CD4-positive, alpha-beta T cell treated with Interleukin-10 for 1 hour (primary cell): ENCODE data around the gene SMC1B.
"Not testable (repeated sequence)": the region's sequence is repeated elsewhere in the genome, so short reads cannot be mapped to it uniquely, and the experiment has no call there.

Experiments used
- DNase-seq: peaks from one replicate; pipeline ENCODE4 v3.0.0-alpha.2; 2020

The SMC1B gene

GRCh38 chr22:45445031-45445710 is 31.8 kb upstream of the SMC1B start:
- DNase-seq = no peak

DNA sequence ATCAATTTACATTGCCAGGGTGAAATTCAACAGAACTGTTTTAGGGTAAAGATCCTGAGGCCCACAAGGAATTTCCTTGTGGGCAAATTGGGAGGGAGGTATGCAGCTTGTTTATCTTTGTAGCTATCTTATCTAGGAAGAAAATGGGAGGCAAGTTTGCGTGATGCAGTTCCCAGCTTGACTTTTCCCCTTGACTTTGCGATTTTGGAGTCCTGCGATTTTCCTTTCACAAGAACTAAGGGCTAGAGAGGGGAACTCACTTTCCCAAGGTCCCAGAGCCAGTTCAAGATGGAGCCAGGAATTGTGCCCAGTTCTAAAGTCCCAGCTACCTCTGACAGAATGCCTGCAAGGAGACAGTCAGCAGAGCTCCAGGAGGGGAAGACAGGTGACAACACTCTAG is 30.8 kb upstream of the SMC1B start:
- DNase-seq = no peak

- no peak for DNase-seq
These were observed 28.7 kb upstream of the SMC1B start for GRCh38 chr22:45442116-45442515.

GRCh38 chr22:45441138-45441537 is 27.7 kb upstream of the SMC1B start:
- peak; percentile 34 for DNase-seq

DNA sequence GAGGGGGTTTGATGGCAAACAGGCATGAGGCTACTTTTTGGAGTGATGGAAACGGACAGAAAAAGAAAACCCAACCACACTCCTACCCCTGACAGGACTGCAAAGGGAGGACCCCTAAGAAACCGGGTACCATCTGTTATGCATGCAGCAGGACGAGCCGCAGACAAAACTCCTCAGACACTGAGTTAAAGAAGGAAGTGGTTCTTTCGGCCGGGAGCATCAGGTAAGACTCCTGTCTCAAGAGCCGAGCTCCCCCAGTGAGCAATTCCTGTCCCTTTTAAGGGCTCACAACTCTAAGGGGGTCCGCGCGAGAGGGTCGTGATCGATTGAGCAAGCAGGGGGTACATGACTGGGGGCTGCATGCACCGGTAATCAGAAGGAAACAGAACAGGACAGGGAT is 27.3 kb upstream of the SMC1B start:
- not testable (repeated sequence) for DNase-seq

DNA sequence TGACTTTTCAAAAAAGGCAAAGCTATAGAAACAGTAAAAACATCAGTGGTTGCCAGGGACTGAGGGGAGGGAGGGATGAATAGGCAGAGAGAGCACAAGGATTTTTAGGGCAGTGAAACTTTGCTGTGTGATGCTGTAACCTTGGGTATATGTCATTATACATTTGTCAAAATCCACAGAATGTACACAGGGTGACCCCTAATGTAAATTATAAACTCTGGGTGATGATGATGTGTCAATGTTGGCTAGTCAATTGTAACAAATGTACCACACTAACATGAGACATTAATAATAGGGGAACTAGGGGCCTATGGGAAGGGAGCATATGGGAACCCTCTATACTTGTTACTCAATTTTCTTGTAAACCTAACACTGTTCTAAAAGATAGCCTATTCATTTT is 24.9 kb upstream of the SMC1B start:
- DNase-seq = no peak

DNA sequence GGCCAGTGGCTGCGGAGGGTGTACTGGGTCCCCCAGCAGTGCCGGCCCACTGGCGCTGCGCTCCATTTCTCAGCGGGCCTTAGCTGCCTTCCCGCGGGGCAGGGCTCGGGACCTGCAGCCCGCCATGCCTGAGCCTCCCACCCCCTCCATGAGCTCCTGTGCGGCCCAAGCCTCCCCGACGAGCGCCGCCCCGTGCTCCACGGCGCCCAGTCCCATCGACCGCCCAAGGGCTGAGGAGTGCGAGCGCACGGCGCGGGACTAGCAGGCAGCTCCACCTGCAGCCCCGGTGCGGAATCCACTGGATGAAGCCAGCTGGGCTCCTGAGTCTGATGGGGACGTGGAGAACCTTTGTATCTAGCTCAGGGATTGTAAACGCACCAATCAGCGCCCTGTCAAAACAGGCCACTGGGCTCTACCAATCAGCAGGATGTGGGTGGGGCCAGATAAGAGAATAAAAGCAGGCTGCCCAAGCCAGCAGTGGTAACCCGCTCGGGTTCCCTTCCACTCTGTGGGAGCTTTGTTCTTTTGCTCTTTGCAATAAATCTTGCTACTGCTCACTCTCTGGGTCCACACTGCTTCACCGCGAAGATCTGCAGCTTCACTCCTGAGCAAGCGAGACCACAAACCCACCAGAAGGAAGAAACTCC is 23.6 kb upstream of the SMC1B start:
- not testable (repeated sequence) for DNase-seq

- DNase-seq = peak; percentile 86
These were observed 22.2 kb upstream of the SMC1B start for GRCh38 chr22:45435544-45436139.

DNA sequence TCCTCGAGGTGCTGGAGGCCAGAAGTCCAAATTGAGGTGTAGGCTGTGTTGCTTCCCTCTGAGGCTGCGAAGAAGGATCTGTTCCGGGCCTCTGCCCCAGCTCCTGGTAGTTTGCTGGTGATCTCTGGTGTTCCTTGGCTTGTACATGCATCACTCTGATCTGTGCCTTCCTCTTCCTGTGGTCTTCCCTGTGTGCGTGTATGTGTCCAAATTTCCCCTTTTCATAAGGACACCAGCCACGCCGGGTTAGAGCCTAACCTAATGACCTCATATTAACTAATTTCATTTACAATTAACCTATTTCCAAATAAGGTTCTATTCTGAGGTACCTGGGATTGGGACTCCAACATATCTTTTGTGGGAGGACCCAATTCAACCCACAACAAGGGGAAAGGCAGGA is 21.6 kb upstream of the SMC1B start:
- DNase-seq = no peak

DNA sequence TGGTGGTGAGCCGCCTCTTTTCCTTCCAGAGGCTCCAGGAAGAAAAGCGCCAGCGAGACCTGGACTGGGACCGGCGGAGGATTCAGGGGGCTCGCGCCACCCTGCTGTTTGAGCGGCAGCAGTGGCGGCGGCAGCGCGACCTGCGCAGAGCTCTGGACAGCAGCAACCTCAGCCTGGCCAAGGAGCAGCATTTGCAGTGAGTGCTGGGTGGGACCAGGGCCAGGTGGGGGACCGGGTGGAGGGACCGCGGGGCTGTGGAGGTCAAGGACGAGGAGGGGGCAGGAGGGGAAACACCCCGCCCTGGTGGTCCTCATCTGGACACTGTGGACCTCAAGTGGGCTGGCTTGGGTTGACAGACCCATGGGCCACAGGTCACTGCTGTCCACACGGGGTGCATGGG is 17.5 kb upstream of the SMC1B start:
- DNase-seq = no peak

DNA sequence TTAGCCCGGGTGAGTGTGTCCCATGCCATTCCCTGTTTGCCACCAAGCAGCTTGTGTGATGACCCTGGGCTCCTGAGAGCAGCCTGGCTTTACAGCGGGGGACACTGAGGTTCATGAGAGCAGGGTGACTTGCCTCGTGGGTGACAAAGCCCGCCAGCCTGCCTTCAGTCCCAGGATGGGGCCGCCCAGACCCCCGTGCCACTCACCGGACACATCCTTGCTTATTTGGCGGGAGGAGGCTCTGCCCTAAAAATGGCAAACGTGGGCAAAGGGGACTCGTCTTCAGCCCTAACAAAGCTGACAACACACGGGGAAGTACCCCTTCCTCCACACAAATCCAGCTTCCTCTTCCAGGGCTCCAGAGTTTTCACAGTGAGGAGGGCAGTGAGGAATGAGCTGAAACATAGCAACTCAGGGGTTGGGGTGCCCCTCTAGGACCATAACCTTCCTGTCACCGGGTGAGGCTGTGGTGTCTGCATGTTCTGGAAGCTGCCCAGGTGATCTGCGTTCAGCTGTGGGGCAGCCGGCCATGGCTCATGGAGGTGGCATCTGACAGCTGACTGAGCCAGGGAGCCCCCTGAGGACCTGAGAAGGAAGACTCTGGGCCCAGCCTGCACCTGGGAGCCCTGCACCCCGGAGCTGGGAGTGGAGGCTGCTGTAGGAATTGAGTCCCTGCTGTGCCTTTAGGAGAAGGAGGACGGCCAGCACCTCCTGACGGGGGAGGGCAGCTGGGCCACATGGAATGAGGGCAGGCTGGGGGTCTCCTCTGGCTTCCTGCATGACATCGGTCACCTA is 16.8 kb upstream of the SMC1B start:
- DNase-seq = no peak

DNA sequence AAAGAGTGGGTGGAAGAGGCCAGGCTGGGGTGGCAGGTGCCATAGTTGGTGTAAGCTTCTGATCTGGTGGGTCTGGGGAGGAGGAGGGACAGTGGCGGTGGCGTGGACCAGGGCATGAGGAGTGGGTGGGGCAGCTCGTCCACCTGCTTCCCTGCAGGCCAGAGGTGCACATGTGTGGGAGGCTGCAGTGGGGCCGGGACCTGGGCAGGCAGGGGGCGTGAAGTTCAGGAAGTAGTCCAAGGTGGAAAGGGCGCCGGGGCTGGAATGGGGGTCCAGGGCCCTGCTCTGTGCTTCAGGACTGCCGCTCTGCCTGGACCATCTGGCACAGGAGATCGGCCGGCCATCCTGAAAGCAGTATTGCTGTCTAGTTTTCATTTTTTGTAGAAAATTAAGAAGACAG is 16.0 kb upstream of the SMC1B start:
- no peak for DNase-seq

DNA sequence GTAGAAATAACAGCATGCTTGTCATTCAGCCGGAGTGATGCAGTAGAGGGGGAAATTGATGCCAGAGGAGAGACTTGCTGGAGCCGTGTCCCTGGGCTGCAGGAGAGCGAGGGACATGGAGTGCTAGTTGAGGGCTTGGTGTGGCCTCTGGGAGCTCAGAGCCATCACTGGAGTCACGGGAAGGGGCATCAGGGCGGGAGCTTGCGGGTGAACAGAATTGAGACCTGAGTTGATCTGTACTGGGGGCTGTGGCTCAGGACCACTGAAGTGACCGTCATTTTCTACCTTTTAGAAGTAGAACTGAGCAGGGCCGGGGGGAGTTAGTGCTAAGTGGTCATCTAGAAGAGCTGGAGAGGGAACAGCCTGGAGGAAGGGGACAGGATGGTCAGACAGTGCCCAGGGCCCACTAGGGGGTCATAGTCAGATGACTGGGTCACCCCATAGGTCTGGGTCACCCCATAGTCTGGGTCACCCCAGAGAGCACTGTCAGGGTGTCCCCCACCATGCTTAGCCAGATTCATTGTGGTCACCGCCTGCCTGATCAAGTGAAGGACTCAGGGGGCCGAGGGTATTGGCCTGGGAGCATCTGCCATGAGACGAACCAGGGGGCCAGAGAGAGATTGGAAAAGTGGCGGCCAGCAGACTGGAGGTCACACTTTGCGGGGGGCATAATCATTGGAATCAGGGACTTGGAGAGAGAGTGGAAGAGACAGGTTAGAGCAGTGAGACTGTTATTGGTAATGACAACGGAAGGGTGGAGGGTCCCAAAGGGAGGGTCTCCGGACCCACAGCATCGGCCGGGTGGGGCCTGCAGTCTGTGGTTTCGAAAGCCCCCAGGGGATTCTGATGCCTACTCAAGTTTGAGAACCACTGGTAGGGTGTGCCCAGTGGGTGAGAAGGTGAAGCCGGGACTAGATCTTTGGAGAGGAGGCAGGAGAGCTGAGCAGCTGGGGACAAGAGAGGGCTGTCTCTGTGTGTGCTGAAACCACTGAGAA is 15.3 kb upstream of the SMC1B start:
- no peak for DNase-seq

- DNase-seq = no peak
These were observed 13.7 kb upstream of the SMC1B start for GRCh38 chr22:45427114-45427513.

- no peak for DNase-seq
These were observed 13.0 kb upstream of the SMC1B start for GRCh38 chr22:45426387-45426786.

DNA sequence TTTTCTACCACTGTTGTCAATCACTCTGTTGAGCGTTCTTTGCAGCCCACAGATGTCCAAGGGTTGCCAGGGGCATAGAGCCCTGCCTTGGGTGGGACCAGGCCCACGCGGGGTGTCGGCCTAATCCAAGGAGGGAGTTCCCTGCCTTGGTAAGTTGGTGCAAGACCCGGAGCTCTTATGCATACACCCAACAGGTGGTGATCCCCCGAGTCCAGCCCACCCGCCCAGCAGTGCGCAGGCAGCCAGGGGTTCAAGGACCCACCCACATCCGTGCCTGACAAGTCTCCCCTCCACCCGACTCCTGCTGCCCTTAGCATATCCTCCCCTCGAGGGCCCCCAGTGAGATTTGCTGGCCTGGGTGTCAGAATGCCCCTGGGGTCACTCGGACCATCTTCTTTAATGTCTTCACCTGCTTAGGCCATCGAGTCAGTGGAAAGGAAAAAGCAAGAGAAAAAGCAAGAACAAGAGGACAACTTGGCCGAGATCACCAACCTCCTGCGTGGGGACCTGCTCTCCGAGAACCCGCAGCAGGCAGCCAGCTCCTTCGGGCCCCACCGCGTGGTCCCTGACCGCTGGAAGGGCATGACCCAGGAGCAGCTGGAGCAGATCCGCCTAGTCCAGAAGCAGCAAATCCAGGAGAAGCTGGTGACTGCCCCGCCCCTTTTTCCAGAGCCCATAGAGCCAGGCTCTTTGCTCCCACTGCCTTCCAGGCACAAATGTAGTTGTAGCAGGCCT is 12.3 kb upstream of the SMC1B start:
- DNase-seq = no peak

- DNase-seq = no peak
These were observed 11.7 kb upstream of the SMC1B start for GRCh38 chr22:45425101-45425500.

DNA sequence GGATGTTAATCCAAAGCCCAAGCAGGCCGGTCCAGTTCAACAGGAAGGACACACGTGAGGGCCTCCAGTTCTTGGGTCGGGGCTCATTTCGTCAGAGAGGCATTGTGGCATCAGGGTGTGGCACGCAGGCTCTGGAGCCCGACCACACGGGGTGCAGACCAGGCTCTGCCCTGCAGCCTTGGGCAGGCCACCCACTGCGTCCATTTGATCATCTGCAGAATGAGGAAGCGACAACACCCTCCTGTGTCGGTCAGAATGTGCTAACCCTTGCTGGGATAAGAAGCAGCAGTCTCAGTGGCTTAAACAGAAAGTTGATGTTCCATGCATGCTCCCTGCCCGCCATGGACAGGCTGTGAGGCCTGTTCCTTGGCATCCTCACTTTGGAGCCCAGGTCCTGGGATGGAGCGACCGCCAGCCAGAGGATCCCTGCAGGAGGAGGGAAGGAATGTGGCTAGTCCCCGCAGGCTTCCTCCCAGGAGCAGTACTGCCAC is 10.9 kb upstream of the SMC1B start:
- peak; percentile 10 for DNase-seq

GRCh38 chr22:45423524-45423923 is 10.1 kb upstream of the SMC1B start:
- no peak for DNase-seq

GRCh38 chr22:45422237-45422983 is 9.0 kb upstream of the SMC1B start:
- DNase-seq = no peak
